GM18868 (cell line): ENCODE results near the gene PTK7.

ENCODE experiments used
- ATAC-seq: cut with Tn5 transposase; IDR thresholded peaks from one replicate; pipeline ENCODE4 v1.9.1; 2021; ENCODE audit warnings: mild to moderate bottlenecking, moderate library complexity; ENCODE audit not compliant: unreplicated experiment

The PTK7 gene

GRCh38 chr6:43175676-43176422 is 99.7 kb downstream of the PTK7 start:
- no peak for ATAC-seq

GRCh38 chr6:43176423-43176786 is 100.3 kb downstream of the PTK7 start:
- ATAC-seq: no peak

- ATAC-seq: no peak
Measured at GRCh38 chr6:43178150-43178549, 102.0 kb downstream of the PTK7 start.

GRCh38 chr6:43178951-43179830 is 103.1 kb downstream of the PTK7 start:
- no peak for ATAC-seq

- no peak for ATAC-seq
Measured at GRCh38 chr6:43180058-43180457, 103.9 kb downstream of the PTK7 start.

- no peak for ATAC-seq
Measured at GRCh38 chr6:43180985-43181384, 104.9 kb downstream of the PTK7 start.

- no peak for ATAC-seq
Measured at GRCh38 chr6:43181621-43181941, 105.5 kb downstream of the PTK7 start.

GRCh38 chr6:43181942-43182860 is 106.1 kb downstream of the PTK7 start, which contains the start of gene CUL9:
TSS of gene CUL9 (plus strand) at chr6:43182196. CDS start at chr6:43184311, 2,115 bp downstream.
- peak; percentile 92 for ATAC-seq

- no peak for ATAC-seq
Measured at GRCh38 chr6:43183441-43183840, 107.3 kb downstream of the PTK7 start.

GRCh38 chr6:43184268-43184985 is 108.3 kb downstream of the PTK7 start:
- no peak for ATAC-seq

- no peak for ATAC-seq
Measured at GRCh38 chr6:43185391-43185985, 109.4 kb downstream of the PTK7 start.

- no peak for ATAC-seq
Measured at GRCh38 chr6:43186019-43186418, 109.9 kb downstream of the PTK7 start.

- ATAC-seq: no peak
Measured at GRCh38 chr6:43186706-43187105, 110.6 kb downstream of the PTK7 start.

GRCh38 chr6:43187821-43188220 is 111.7 kb downstream of the PTK7 start:
- ATAC-seq: no peak

- ATAC-seq: no peak
Measured at GRCh38 chr6:43188426-43188825, 112.3 kb downstream of the PTK7 start.

- ATAC-seq: no peak
Measured at GRCh38 chr6:43189776-43190304, 113.7 kb downstream of the PTK7 start.

GRCh38 chr6:43192911-43193310 is 116.8 kb downstream of the PTK7 start:
- ATAC-seq: no peak

GRCh38 chr6:43193929-43194328 is 117.8 kb downstream of the PTK7 start:
- ATAC-seq: no peak

GRCh38 chr6:43196337-43196736 is 120.2 kb downstream of the PTK7 start:
- no peak for ATAC-seq

- ATAC-seq: no peak
Measured at GRCh38 chr6:43199912-43200311, 123.8 kb downstream of the PTK7 start.
